SU-DHL-6 (cell line): ENCODE measurements around the gene CD151.

Experiments used
- H2AFZ ChIP-seq: fragments of 200-600 bp; sonication (generic); 2 replicates; pipeline ENCODE4 v1.6.1; 2014; ENCODE audit warnings: low read depth, mild to moderate bottlenecking, moderate library complexity, mixed read lengths, antibody characterized with exemption, low read length; ENCODE audit not compliant: severe bottlenecking
- H3F3A ChIP-seq: fragments of 200-600 bp; shearing (Covaris generic); 2 replicates; pipeline ENCODE4 v1.6.0; 2016; ENCODE audit warnings: antibody characterized with exemption, mild to moderate bottlenecking; ENCODE audit not compliant: insufficient read depth
- H3K27ac ChIP-seq: fragments of 200-600 bp; sonication (generic); 2 replicates; pipeline ENCODE4 v1.5.1; 2016; ENCODE audit warnings: low read depth, mild to moderate bottlenecking, low read length, moderate library complexity, mixed read lengths
- H3K27me3 ChIP-seq: fragments of 200-600 bp; sonication (generic), shearing (Covaris generic); 2 replicates; pipeline ENCODE4 v1.6.0; 2014; ENCODE audit warnings: mild to moderate bottlenecking, low read length
- H3K36me3 ChIP-seq: fragments of 200-600 bp; sonication (generic); 2 replicates; pipeline ENCODE4 v1.6.1; 2014; ENCODE audit warnings: mild to moderate bottlenecking, low read length, mixed read lengths
- H3K4me2 ChIP-seq: fragments of 300-600, 200-600 bp; shearing (Covaris generic), sonication (generic); 2 replicates; pipeline ENCODE4 v1.6.0; 2014; ENCODE audit warnings: low read length, low read depth, mild to moderate bottlenecking; ENCODE audit not compliant: poor library complexity, severe bottlenecking
- H3K4me3 ChIP-seq: fragments of 200-600 bp; sonication (generic); 2 replicates; pipeline ENCODE4 v1.5.1; 2014; ENCODE audit warnings: antibody characterized with exemption, low read length, mild to moderate bottlenecking, mixed read lengths; ENCODE audit not compliant: insufficient read depth, poor library complexity, severe bottlenecking
- H3K79me2 ChIP-seq: fragments of 200-600 bp; sonication (generic); 2 replicates; pipeline ENCODE4 v1.6.1; 2014; ENCODE audit warnings: mild to moderate bottlenecking, low read length, moderate library complexity; ENCODE audit not compliant: insufficient read depth
- H3K9ac ChIP-seq: fragments of 200-600 bp; sonication (generic); 2 replicates; pipeline ENCODE4 v1.7.0; 2014; ENCODE audit warnings: mild to moderate bottlenecking, low read length
- H3K9me2 ChIP-seq: fragments of 200-600 bp; sonication (generic); replicated peaks from 2 replicates; pipeline ENCODE4 v1.6.1; 2014; ENCODE audit warnings: low read length; ENCODE audit not compliant: insufficient read depth
- H3K9me3 ChIP-seq: fragments of 200-600 bp; sonication (generic); 2 replicates; pipeline ENCODE4 v1.6.1; 2014; ENCODE audit warnings: low read length, mixed read lengths; ENCODE audit not compliant: insufficient read depth
- H4K20me1 ChIP-seq: fragments of 200-600 bp; sonication (generic); 2 replicates; pipeline ENCODE4 v1.6.1; 2014; ENCODE audit warnings: low read depth, mild to moderate bottlenecking, antibody characterized with exemption, low read length, moderate library complexity, mixed read lengths
- EZH2phosphoT487 ChIP-seq: fragments of 200-600 bp; sonication (generic), shearing (Covaris generic); conservative IDR thresholded peaks from 2 replicates; pipeline ENCODE4 v1.6.1; 2018; ENCODE audit warnings: mild to moderate bottlenecking, antibody characterized with exemption, low read length, moderate library complexity, mixed read lengths
- TF ChIP-seq, protein P1 (sequence below): fragments of 200-600 bp; sonication (generic); IDR thresholded peaks from one replicate; pipeline ENCODE4 v1.5.1; 2017; ENCODE audit warnings: antibody characterized with exemption, mild to moderate bottlenecking, low read length, moderate library complexity; ENCODE audit not compliant: insufficient read depth, poor library complexity, severe bottlenecking

The CD151 gene

DNA sequence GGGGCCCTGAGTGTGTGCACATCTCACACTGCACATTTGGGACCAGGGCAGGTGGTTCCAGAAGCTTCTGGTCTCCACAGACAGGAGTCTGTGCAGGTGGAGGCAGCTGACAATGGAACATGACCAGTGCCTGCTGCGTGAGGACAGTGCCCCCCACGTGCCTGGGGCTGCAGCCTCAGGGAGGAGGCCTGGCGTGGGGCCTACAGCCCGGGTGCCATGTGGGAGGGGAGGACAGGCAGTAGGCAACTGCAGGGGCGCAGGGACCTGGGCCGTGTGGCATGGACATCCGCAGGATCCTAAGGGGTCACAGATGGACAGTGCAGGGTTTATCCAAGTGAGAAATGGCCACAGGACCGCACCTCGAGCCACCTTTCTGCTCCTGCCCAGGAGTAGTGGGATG, 38.7 kb downstream of the CD151 start:
- Histone ChIP-seq H3K79me2 (no peaks in the 10 kb centered on the region), H3K4me3 (no peak overlapping the region), H4K20me1 (no peaks in the 10 kb centered on the region), H3F3A (no peaks in the 10 kb centered on the region), H2AFZ (no peak overlapping the region), H3K36me3 (no peaks in the 10 kb centered on the region), H3K27ac (no peak overlapping the region), H3K9me2 (no peaks in the 10 kb centered on the region), H3K4me2 (no peak overlapping the region), H3K9me3 (no peaks in the 10 kb centered on the region), H3K27me3 (no peaks in the 10 kb centered on the region), H3K9ac (no peak overlapping the region)
- TF ChIP-seq EZH2phosphoT487 = no peak
- TF ChIP-seq, protein P1, sequence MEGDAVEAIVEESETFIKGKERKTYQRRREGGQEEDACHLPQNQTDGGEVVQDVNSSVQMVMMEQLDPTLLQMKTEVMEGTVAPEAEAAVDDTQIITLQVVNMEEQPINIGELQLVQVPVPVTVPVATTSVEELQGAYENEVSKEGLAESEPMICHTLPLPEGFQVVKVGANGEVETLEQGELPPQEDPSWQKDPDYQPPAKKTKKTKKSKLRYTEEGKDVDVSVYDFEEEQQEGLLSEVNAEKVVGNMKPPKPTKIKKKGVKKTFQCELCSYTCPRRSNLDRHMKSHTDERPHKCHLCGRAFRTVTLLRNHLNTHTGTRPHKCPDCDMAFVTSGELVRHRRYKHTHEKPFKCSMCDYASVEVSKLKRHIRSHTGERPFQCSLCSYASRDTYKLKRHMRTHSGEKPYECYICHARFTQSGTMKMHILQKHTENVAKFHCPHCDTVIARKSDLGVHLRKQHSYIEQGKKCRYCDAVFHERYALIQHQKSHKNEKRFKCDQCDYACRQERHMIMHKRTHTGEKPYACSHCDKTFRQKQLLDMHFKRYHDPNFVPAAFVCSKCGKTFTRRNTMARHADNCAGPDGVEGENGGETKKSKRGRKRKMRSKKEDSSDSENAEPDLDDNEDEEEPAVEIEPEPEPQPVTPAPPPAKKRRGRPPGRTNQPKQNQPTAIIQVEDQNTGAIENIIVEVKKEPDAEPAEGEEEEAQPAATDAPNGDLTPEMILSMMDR = no peak

DNA sequence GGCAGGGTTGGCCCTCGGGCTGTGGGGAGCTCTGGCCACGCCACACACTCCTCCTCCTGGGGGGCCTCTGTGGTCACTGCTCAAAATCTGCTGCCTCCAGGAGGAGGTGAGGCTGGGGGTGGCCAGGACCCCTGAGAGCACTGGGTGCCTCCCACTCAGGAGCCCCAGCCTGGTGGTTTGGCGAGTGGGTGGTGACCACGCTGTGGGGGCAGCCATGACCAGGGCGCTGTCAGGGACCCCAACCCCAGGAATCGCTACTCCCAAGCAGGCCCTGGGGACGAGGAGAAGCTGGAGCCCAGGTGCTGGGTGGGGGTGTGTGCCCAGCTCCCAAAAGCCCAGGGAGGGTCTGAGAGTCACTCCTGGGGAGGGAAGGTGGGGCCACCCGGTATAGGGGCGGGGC, 40.0 kb downstream of the CD151 start:
- no peak for TF ChIP-seq EZH2phosphoT487
- TF ChIP-seq, protein P1 = no peak
- no peaks in the 10 kb centered on the region for H3K27me3 ChIP-seq
- no peak overlapping the region for H3K4me3 ChIP-seq
- no peak overlapping the region for H3K9ac ChIP-seq
- no peaks in the 10 kb centered on the region for H3K9me3 ChIP-seq
- H3K36me3 ChIP-seq = no peaks in the 10 kb centered on the region
- no peak overlapping the region for H3K4me2 ChIP-seq
- H3K79me2 ChIP-seq = no peaks in the 10 kb centered on the region
- no peaks in the 10 kb centered on the region for H4K20me1 ChIP-seq
- no peak overlapping the region for H3K27ac ChIP-seq
- H3F3A ChIP-seq = no peaks in the 10 kb centered on the region
- no peaks in the 10 kb centered on the region for H3K9me2 ChIP-seq
- no peak overlapping the region for H2AFZ ChIP-seq

GRCh38 chr11:873706-874105, 41.0 kb downstream of the CD151 start:
- Histone ChIP-seq H3K4me3 (no peak overlapping the region), H2AFZ (no peak overlapping the region), H3F3A (no peaks in the 10 kb centered on the region), H3K9me3 (no peaks in the 10 kb centered on the region), H3K9ac (no peak overlapping the region), H3K27me3 (no peaks in the 10 kb centered on the region), H3K27ac (no peak overlapping the region), H3K4me2 (no peak overlapping the region), H3K9me2 (no peaks in the 10 kb centered on the region), H3K36me3 (no peaks in the 10 kb centered on the region), H4K20me1 (no peaks in the 10 kb centered on the region), H3K79me2 (no peaks in the 10 kb centered on the region)
- no peak for TF ChIP-seq EZH2phosphoT487
- TF ChIP-seq, protein P1 = no peak
